NCI-H345 (cell line): ENCODE data around the gene PHF11.
"Not testable (repeated sequence)": the region's sequence is repeated elsewhere in the genome, so short reads cannot be mapped to it uniquely, and the experiment has no call there.

Experiments used
- DNase-seq: peaks from one replicate; lab custom pipeline; 2025; lab: John Stamatoyannopoulos, UW

The PHF11 gene

GRCh38 chr13:49549289-49549688 lies 53.5 kb downstream of the PHF11 start:
- no peak for DNase-seq

GRCh38 chr13:49550942-49551644 lies 55.3 kb downstream of the PHF11 start:
- DNase-seq, result no peak

- no peak for DNase-seq
Observed at GRCh38 chr13:49553888-49554287, 58.1 kb downstream of the PHF11 start.

GRCh38 chr13:49554387-49554786 lies 58.6 kb downstream of the PHF11 start:
- DNase-seq, result no peak

- no peak for DNase-seq
Observed at GRCh38 chr13:49559006-49559405, 63.3 kb downstream of the PHF11 start.

- no peak for DNase-seq
Observed at GRCh38 chr13:49560270-49561061, 64.7 kb downstream of the PHF11 start.

GRCh38 chr13:49561062-49561410 lies 65.3 kb downstream of the PHF11 start:
- DNase-seq, result no peak

- no peak for DNase-seq
Observed at GRCh38 chr13:49563516-49563915, 67.8 kb downstream of the PHF11 start.

GRCh38 chr13:49565461-49565860 lies 69.7 kb downstream of the PHF11 start:
- DNase-seq, result not testable (repeated sequence)

GRCh38 chr13:49566461-49566860 lies 70.7 kb downstream of the PHF11 start:
- DNase-seq, result no peak

GRCh38 chr13:49567491-49567890 lies 71.7 kb downstream of the PHF11 start:
- DNase-seq, result no peak

GRCh38 chr13:49569993-49570689 lies 74.4 kb downstream of the PHF11 start:
- no peak for DNase-seq

- no peak for DNase-seq
Observed at GRCh38 chr13:49571299-49572240, 75.8 kb downstream of the PHF11 start.
